Endodermal cell (in vitro differentiated cells): Measurements from ENCODE around the gene MYDGF. TPM values are rescaled to one million over a fixed set of nuclear protein-coding genes. Genes with fewer than 3 reads are reported as not detected.
A peak's percentile ranks its signal among the peaks of the same experiment; 100 is the strongest.

Experiments used
- DNase-seq: peaks from one replicate; pipeline ENCODE4 v3.0.0-alpha.2; 2017
- H3K27ac ChIP-seq: 2 replicates; pipeline ENCODE4 v1.5.1; 2013; ENCODE audit warnings: mild to moderate bottlenecking, low read depth, low read length, moderate library complexity
- H3K27me3 ChIP-seq: 2 replicates; pipeline ENCODE4 v1.6.1; 2013; ENCODE audit warnings: mild to moderate bottlenecking, low read length, moderate library complexity; ENCODE audit not compliant: insufficient read depth, control insufficient read depth, poor library complexity, severe bottlenecking
- H3K36me3 ChIP-seq: 2 replicates; pipeline ENCODE4 v1.7.0; 2013; ENCODE audit warnings: mild to moderate bottlenecking, low read length, moderate library complexity; ENCODE audit not compliant: control insufficient read depth, insufficient read depth
- H3K4me1 ChIP-seq: one replicate; pipeline ENCODE4 v1.7.0; 2013; ENCODE audit warnings: low read length; ENCODE audit not compliant: control insufficient read depth, insufficient read depth
- H3K4me3 ChIP-seq: 2 replicates; pipeline ENCODE4 v1.5.1; 2013; ENCODE audit warnings: mild to moderate bottlenecking, low read length, moderate library complexity
- H3K9ac ChIP-seq: 2 replicates; pipeline ENCODE4 v1.6.1; 2013; ENCODE audit warnings: mild to moderate bottlenecking, low read length, moderate library complexity; ENCODE audit not compliant: poor library complexity, severe bottlenecking; ENCODE audit errors: extremely low read depth
- H3K9me3 ChIP-seq: 2 replicates; pipeline ENCODE4 v1.6.1; 2013; ENCODE audit warnings: mild to moderate bottlenecking, low read length, moderate library complexity; ENCODE audit not compliant: control insufficient read depth
- H3K27ac Mint-ChIP-seq: 2 replicates; pipeline ENCODE4 v1.8.0; 2020; ENCODE audit warnings: mixed read lengths
- H3K27me3 Mint-ChIP-seq: 2 replicates; pipeline ENCODE4 v1.8.0; 2021; ENCODE audit warnings: mild to moderate bottlenecking, mixed read lengths; ENCODE audit not compliant: insufficient read depth
- H3K36me3 Mint-ChIP-seq: 2 replicates; pipeline ENCODE4 v1.8.0; 2020; ENCODE audit warnings: low read depth, mixed read lengths
- H3K4me1 Mint-ChIP-seq: 2 replicates; pipeline ENCODE4 v1.8.0; 2020; ENCODE audit warnings: mixed read lengths
- H3K4me3 Mint-ChIP-seq: 2 replicates; pipeline ENCODE4 v1.8.0; 2020; ENCODE audit warnings: mild to moderate bottlenecking, moderate library complexity, mixed read lengths
- H3K9me3 Mint-ChIP-seq: 2 replicates; pipeline ENCODE4 v1.8.0; 2020; ENCODE audit warnings: mild to moderate bottlenecking, mixed read lengths
- WGBS, 2 experiments: methylation state at CpG; one replicate each; pipeline versions ENCODE4 v1.1.5 to v1.1.7; 2013; ENCODE audit warnings: missing lambda C conversion rate in 2 of 2, mixed read lengths in 1 of 2; ENCODE audit not compliant: insufficient coverage in 1 of 2, insufficient read length in 1 of 2; 5-methylcytosine and 5-hydroxymethylcytosine counted together
- total RNA-seq, 2 donors: library from RNA; stranded (reverse); fragmentation: NEBNext Ultra II Directional in 1 of 2; extraction: Animal tissue kit (Norgen Biotek cat#: 25700) in 1 of 2; gene quantifications; 2 replicates in 1 of 2; 3 replicates in 1 of 2; pipeline ENCODE4 v1.2.1, GENCODE V29; 2021
- TF ChIP-seq, protein P1 (sequence below): fragments of 200-600 bp; sonication (generic); conservative IDR thresholded peaks from 2 replicates; pipeline ENCODE4 v1.5.0; 2021; ENCODE audit warnings: antibody characterized with exemption, mild to moderate bottlenecking

Gene MYDGF
- total RNA-seq, 2 donors from 2014 or later = 58.7 to 64.0 TPM

DNA sequence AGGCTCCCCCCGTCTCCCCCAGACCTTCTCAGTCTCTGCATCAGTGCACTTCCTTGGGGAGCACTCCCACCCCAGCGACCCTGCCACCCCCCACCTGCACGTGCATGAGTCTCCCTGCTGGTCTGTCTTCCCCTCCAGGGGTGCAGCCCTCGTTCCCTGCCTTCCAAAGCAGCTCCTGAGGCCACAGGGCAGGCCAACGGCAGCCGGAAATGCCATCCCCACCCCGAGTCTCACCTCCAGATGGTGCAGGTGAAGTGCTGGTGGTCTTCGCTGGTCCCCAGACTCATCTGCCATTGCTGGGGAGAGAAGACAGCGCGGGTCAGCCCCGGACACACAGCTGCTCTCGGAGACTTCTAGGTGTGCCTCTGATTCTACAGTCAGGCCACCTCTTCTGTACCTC, 5.5 kb downstream of the MYDGF start:
- Mint-ChIP-seq H3K36me3 (peaks cover 47% of the 10 kb centered on the region), H3K9me3 (no peaks in the 10 kb centered on the region), H3K27me3 (no peaks in the 10 kb centered on the region), H3K4me1 (peaks cover 7% of the 10 kb centered on the region), H3K27ac (no peak overlapping the region), H3K4me3 (no peak overlapping the region)
- Histone ChIP-seq H3K27me3 (no peaks in the 10 kb centered on the region), H3K27ac (no peak overlapping the region), H3K4me1 (no peaks in the 10 kb centered on the region), H3K9me3 (no peaks in the 10 kb centered on the region), H3K36me3 (peaks cover 54% of the 10 kb centered on the region), H3K9ac (no peak overlapping the region), H3K4me3 (no peak overlapping the region)
- DNase-seq = no peak
- TF ChIP-seq, protein P1, sequence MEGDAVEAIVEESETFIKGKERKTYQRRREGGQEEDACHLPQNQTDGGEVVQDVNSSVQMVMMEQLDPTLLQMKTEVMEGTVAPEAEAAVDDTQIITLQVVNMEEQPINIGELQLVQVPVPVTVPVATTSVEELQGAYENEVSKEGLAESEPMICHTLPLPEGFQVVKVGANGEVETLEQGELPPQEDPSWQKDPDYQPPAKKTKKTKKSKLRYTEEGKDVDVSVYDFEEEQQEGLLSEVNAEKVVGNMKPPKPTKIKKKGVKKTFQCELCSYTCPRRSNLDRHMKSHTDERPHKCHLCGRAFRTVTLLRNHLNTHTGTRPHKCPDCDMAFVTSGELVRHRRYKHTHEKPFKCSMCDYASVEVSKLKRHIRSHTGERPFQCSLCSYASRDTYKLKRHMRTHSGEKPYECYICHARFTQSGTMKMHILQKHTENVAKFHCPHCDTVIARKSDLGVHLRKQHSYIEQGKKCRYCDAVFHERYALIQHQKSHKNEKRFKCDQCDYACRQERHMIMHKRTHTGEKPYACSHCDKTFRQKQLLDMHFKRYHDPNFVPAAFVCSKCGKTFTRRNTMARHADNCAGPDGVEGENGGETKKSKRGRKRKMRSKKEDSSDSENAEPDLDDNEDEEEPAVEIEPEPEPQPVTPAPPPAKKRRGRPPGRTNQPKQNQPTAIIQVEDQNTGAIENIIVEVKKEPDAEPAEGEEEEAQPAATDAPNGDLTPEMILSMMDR = no peak
- 93 to 96% methylated on average over 5 to 12 of the region's 12 CpGs for WGBS, 2 experiments

DNA sequence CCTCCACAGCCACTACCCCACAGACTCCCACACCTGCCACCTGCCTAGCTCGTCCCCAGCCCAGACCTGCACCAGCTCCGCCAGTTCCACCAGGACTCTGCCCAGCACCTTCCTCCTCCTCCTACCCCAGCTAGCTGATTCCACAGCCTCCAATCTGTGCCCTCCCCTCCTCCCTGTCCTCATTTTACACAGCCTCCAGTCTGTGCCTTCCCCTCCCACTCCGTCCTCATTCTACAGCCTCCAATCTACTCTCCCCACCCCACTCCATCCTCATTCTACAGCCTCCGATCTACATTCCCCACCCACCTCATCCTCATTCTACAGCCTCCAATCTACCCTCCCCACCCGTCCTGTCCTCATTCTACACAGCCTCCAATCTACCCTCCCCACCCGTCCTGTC, 7.3 kb downstream of the MYDGF start:
- H3K27ac Mint-ChIP-seq = no peak overlapping the region
- TF ChIP-seq, protein P1 = no peak
- peaks cover 48% of the 10 kb centered on the region for H3K36me3 Mint-ChIP-seq
- Histone ChIP-seq H3K36me3 (peaks cover 57% of the 10 kb centered on the region), H3K4me3 (no peak overlapping the region), H3K4me1 (no peaks in the 10 kb centered on the region), H3K9me3 (no peaks in the 10 kb centered on the region), H3K9ac (no peak overlapping the region), H3K27ac (no peak overlapping the region), H3K27me3 (no peaks in the 10 kb centered on the region)
- no peak for DNase-seq
- WGBS, 2 experiments = 75 to 94% methylated on average over 1 to 6 of the region's 6 CpGs
- no peaks in the 10 kb centered on the region for H3K4me1 Mint-ChIP-seq
- H3K4me3 Mint-ChIP-seq = no peak overlapping the region
- H3K9me3 Mint-ChIP-seq = no peaks in the 10 kb centered on the region
- no peaks in the 10 kb centered on the region for H3K27me3 Mint-ChIP-seq

DNA sequence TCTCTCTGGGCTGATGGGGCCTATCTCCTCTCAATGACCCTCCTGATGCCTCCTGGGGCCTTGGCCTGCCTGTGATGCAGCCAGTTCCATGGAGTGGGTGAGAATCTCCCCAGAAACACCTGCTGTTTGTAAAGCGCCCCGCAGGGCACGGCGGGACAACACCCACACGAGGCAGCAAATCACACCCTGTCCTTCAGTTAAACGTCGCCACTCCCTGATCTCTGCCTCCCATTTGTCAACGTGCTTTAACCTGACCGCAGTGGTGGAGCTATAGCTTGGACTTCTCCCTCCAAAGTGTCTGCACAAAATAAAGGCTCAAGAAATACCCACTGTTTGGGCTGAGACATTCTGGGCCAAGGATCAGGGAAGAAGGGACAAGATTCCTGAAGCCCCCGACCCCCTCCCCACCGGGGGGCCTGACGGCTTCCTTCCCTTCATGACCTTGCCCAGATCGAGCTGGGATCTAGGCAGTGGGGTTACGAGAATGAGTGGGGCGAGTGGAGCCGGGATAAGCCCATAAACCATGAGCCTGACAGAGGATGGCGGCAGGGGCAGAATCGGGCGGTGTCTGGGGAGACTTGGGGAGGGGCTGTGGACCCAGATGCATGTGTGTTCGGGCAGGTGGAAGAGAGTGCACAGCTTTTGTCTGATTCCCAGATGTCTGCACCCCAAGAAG, 8.0 kb downstream of the MYDGF start:
- no peak for DNase-seq
- Histone ChIP-seq H3K9me3 (no peaks in the 10 kb centered on the region), H3K36me3 (peaks cover 57% of the 10 kb centered on the region), H3K4me3 (no peak overlapping the region), H3K9ac (no peak overlapping the region), H3K4me1 (no peaks in the 10 kb centered on the region), H3K27me3 (no peaks in the 10 kb centered on the region), H3K27ac (no peak overlapping the region)
- H3K27ac Mint-ChIP-seq = peak overlapping the region; percentile 52
- H3K27me3 Mint-ChIP-seq = no peaks in the 10 kb centered on the region
- peaks cover 49% of the 10 kb centered on the region for H3K36me3 Mint-ChIP-seq
- 90 to 94% methylated on average over 20 of the region's 20 CpGs for WGBS, 2 experiments
- no peaks in the 10 kb centered on the region for H3K9me3 Mint-ChIP-seq
- no peak overlapping the region for H3K4me3 Mint-ChIP-seq
- no peaks in the 10 kb centered on the region for H3K4me1 Mint-ChIP-seq
- TF ChIP-seq, protein P1 = no peak
